GM23338 (cell line): Measurements from ENCODE around the gene GALNT3. TPM values are rescaled to one million over a fixed set of nuclear protein-coding genes. Genes with fewer than 3 reads are reported as not detected.

Source experiments
- ATAC-seq: fragments of 200-7000 bp; cut with Tn5 transposase; 3 replicates; pipeline ENCODE4 v1.9.1; 2020
- DNase-seq: peaks from one replicate; pipeline ENCODE4 v3.0.0-alpha.2; 2015; ENCODE audit warnings: low spot score
- H2AFZ ChIP-seq: fragments of 200-600 bp; sonication (generic); 2 replicates; pipeline ENCODE4 v1.8.0; 2016; ENCODE audit warnings: antibody characterized with exemption, mild to moderate bottlenecking, moderate library complexity
- H3F3A ChIP-seq: fragments of 200-600 bp; sonication (generic); replicated peaks from 2 replicates; pipeline ENCODE4 v1.8.0; 2017; ENCODE audit warnings: antibody characterized with exemption, mixed run types, low read depth
- H3K27ac ChIP-seq: fragments of 200-600 bp; sonication (generic); 2 replicates; pipeline ENCODE4 v1.6.1; 2016; ENCODE audit warnings: low read depth
- H3K27me3 ChIP-seq: fragments of 200-600 bp; sonication (generic); 2 replicates; pipeline ENCODE4 v1.8.0; 2016; ENCODE audit warnings: mild to moderate bottlenecking, mixed run types, moderate library complexity; ENCODE audit not compliant: insufficient read depth
- H3K36me3 ChIP-seq: fragments of 200-600 bp; sonication (generic); 2 replicates; pipeline ENCODE4 v1.8.0; 2016; ENCODE audit warnings: mild to moderate bottlenecking; ENCODE audit not compliant: insufficient read depth
- H3K4me1 ChIP-seq: fragments of 200-600 bp; sonication (generic); 2 replicates; pipeline ENCODE4 v1.8.0; 2016; ENCODE audit warnings: mild to moderate bottlenecking, moderate library complexity; ENCODE audit not compliant: insufficient read depth
- H3K4me2 ChIP-seq: fragments of 200-600 bp; sonication (generic); 2 replicates; pipeline ENCODE4 v1.7.1; 2017; ENCODE audit warnings: mixed run types
- H3K4me3 ChIP-seq: fragments of 200-600 bp; sonication (generic); 2 replicates; pipeline ENCODE4 v1.6.1; 2016; ENCODE audit warnings: mixed run types
- H3K79me2 ChIP-seq: fragments of 200-600 bp; sonication (generic); replicated peaks from 2 replicates; pipeline ENCODE4 v1.8.0; 2017; ENCODE audit warnings: mild to moderate bottlenecking; ENCODE audit not compliant: insufficient read depth
- H3K9me2 ChIP-seq: fragments of 200-600 bp; sonication (generic); 2 replicates; pipeline ENCODE4 v1.8.0; 2017; ENCODE audit not compliant: insufficient read depth
- H4K20me1 ChIP-seq: fragments of 200-600 bp; sonication (generic); replicated peaks from 2 replicates; pipeline ENCODE4 v1.8.0; 2017; ENCODE audit warnings: mild to moderate bottlenecking; ENCODE audit not compliant: insufficient read depth
- H3K27ac Mint-ChIP-seq: 2 replicates; pipeline ENCODE4 v1.8.0; 2020; ENCODE audit warnings: inconsistent platforms, mild to moderate bottlenecking, moderate library complexity, mixed read lengths
- H3K27me3 Mint-ChIP-seq: 3 replicates; pipeline ENCODE4 v1.8.0; 2022; ENCODE audit warnings: low read depth, mild to moderate bottlenecking, moderate library complexity, mixed read lengths, inconsistent platforms; ENCODE audit not compliant: insufficient read depth, poor library complexity
- H3K36me3 Mint-ChIP-seq: 3 replicates; pipeline ENCODE4 v1.8.0; 2021; ENCODE audit warnings: low read depth, mild to moderate bottlenecking, inconsistent platforms, moderate library complexity, mixed read lengths
- H3K4me1 Mint-ChIP-seq: 3 replicates; pipeline ENCODE4 v1.8.0; 2020; ENCODE audit warnings: mild to moderate bottlenecking, inconsistent platforms, mixed read lengths
- H3K4me3 Mint-ChIP-seq: 3 replicates; pipeline ENCODE4 v1.8.0; 2021; ENCODE audit warnings: moderate library complexity, mild to moderate bottlenecking, inconsistent platforms, mixed read lengths
- H3K9me3 Mint-ChIP-seq: 3 replicates; pipeline ENCODE4 v1.8.0; 2020; ENCODE audit warnings: moderate library complexity, mild to moderate bottlenecking, inconsistent platforms, mixed read lengths
- CREB1 ChIP-seq: fragments of 250-450 bp; sonication (Bioruptor Pico); IDR thresholded peaks from 2 replicates; pipeline ENCODE4 v1.5.0; 2020; ENCODE audit warnings: low read depth, mild to moderate bottlenecking, moderate library complexity
- CTCF ChIP-seq, 2 experiments: fragments of 200-600 bp in 1 of 2; sonication (generic) in 1 of 2; conservative IDR thresholded peaks; 2 replicates each; pipeline versions ENCODE4 v1.5.1 to v1.6.1; 2016 to 2017; ENCODE audit warnings: antibody characterized with exemption in 2 of 2, low read depth in 2 of 2, mild to moderate bottlenecking in 2 of 2, moderate library complexity in 1 of 2
- EZH2 ChIP-seq: fragments of 200-600 bp; sonication (generic); IDR thresholded peaks from one replicate; pipeline ENCODE4 v1.8.0; 2017; ENCODE audit warnings: antibody characterized with exemption, mild to moderate bottlenecking, low read depth; ENCODE audit not compliant: unreplicated experiment
- EZH2phosphoT487 ChIP-seq: fragments of 200-600 bp; sonication (generic); IDR thresholded peaks from one replicate; pipeline ENCODE4 v1.8.1; 2018; ENCODE audit warnings: antibody characterized with exemption; ENCODE audit not compliant: unreplicated experiment
- JUNB ChIP-seq: IDR thresholded peaks from one replicate; pipeline ENCODE4 v1.6.1; 2016; ENCODE audit warnings: antibody characterized with exemption; ENCODE audit not compliant: unreplicated experiment
- NANOG ChIP-seq: IDR thresholded peaks from 2 replicates; pipeline ENCODE4 v1.6.1; 2016; ENCODE audit warnings: antibody characterized with exemption, borderline replicate concordance
- POLR2AphosphoS5 ChIP-seq: IDR thresholded peaks from 2 replicates; pipeline ENCODE4 v1.6.1; 2016; ENCODE audit warnings: antibody characterized with exemption, low read depth
- REST ChIP-seq: IDR thresholded peaks from one replicate; pipeline ENCODE4 v1.6.1; 2018; ENCODE audit warnings: antibody characterized with exemption; ENCODE audit not compliant: unreplicated experiment
- STAT1 ChIP-seq: IDR thresholded peaks from one replicate; pipeline ENCODE4 v1.6.1; 2016; ENCODE audit warnings: antibody characterized with exemption; ENCODE audit not compliant: unreplicated experiment
- ZNF114 ChIP-seq: fragments of 250-450 bp; sonication (Bioruptor Pico); IDR thresholded peaks from 2 replicates; pipeline ENCODE4 v1.5.0; 2020; ENCODE audit warnings: mild to moderate bottlenecking, moderate library complexity
- ZNF331 ChIP-seq: fragments of 250-450 bp; sonication (Bioruptor Pico); IDR thresholded peaks from 2 replicates; pipeline ENCODE4 v1.5.0; 2020; ENCODE audit warnings: low read depth, mild to moderate bottlenecking, moderate library complexity
- polyA plus RNA-seq: library from polyadenylated mRNA; unstranded; fragments of >200 nt; fragmentation: Nextera tagmentation; extraction: Ambion mirVana; gene quantifications from 2 replicates; pipeline ENCODE4 v1.2.1, GENCODE V29; 2016
- total RNA-seq: library from RNA; depleted of rRNA; stranded (reverse); fragments of >200 nt; shearing (Covaris generic); gene quantifications from 2 replicates; pipeline ENCODE4 v1.2.3, GENCODE V29; 2014
- TF ChIP-seq, protein P1 (sequence below): IDR thresholded peaks from 2 replicates; pipeline ENCODE4 v1.6.1; 2016; ENCODE audit warnings: antibody characterized with exemption
- TF ChIP-seq, protein P2 (sequence below): fragments of 250-450 bp; sonication (Bioruptor Pico); IDR thresholded peaks from 2 replicates; pipeline ENCODE4 v1.5.0; 2020; ENCODE audit warnings: mild to moderate bottlenecking, moderate library complexity

GALNT3 gene
- total and polyA plus RNA-seq, 2 experiments from 2014 or later: 16.8 to 17.1 TPM

DNA sequence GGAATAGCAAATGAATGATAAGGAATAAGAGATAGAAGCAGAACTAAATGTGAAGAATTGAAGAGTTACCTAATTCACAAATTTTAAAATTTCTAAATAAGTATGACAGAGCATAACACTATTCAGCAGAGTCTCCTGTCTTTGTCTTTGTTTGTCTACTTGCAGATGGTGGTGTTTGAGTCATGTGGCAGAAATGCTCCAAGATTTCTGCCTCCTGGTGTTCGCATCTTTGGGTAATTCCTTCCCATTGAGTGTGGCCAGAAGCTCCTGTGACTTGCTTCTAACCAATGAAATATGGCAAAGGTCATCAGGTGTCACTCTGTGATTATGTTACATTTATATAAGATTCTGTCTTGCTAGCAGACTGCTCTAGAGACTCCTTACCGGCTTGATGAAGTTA is 45.6 kb upstream of the GALNT3 start:
- H3K4me3 ChIP-seq: no peak overlapping the region
- H3K36me3 Mint-ChIP-seq: no peaks in the 10 kb centered on the region
- H2AFZ ChIP-seq: no peak overlapping the region
- no peaks in the 10 kb centered on the region for H4K20me1 ChIP-seq
- no peaks in the 10 kb centered on the region for H3F3A ChIP-seq
- H3K4me1 ChIP-seq: peaks cover 20% of the 10 kb centered on the region
- no peak overlapping the region for H3K27ac ChIP-seq
- no peaks in the 10 kb centered on the region for H3K79me2 ChIP-seq
- no peak for TF ChIP-seq POLR2AphosphoS5
- TF ChIP-seq, protein P1, sequence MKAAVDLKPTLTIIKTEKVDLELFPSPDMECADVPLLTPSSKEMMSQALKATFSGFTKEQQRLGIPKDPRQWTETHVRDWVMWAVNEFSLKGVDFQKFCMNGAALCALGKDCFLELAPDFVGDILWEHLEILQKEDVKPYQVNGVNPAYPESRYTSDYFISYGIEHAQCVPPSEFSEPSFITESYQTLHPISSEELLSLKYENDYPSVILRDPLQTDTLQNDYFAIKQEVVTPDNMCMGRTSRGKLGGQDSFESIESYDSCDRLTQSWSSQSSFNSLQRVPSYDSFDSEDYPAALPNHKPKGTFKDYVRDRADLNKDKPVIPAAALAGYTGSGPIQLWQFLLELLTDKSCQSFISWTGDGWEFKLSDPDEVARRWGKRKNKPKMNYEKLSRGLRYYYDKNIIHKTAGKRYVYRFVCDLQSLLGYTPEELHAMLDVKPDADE: no peak
- no peak for TF ChIP-seq REST
- no peak for TF ChIP-seq ZNF331 (CRISPR knock-in tag)
- TF ChIP-seq STAT1: no peak
- no peak for TF ChIP-seq JUNB
- TF ChIP-seq ZNF114 (CRISPR knock-in tag): no peak
- no peak for TF ChIP-seq NANOG
- no peak for TF ChIP-seq EZH2
- TF ChIP-seq CTCF (conservative IDR thresholded peaks at IDR 0.05; ENCODE audit: low read depth in 2 of 2): no peak
- TF ChIP-seq, protein P2, sequence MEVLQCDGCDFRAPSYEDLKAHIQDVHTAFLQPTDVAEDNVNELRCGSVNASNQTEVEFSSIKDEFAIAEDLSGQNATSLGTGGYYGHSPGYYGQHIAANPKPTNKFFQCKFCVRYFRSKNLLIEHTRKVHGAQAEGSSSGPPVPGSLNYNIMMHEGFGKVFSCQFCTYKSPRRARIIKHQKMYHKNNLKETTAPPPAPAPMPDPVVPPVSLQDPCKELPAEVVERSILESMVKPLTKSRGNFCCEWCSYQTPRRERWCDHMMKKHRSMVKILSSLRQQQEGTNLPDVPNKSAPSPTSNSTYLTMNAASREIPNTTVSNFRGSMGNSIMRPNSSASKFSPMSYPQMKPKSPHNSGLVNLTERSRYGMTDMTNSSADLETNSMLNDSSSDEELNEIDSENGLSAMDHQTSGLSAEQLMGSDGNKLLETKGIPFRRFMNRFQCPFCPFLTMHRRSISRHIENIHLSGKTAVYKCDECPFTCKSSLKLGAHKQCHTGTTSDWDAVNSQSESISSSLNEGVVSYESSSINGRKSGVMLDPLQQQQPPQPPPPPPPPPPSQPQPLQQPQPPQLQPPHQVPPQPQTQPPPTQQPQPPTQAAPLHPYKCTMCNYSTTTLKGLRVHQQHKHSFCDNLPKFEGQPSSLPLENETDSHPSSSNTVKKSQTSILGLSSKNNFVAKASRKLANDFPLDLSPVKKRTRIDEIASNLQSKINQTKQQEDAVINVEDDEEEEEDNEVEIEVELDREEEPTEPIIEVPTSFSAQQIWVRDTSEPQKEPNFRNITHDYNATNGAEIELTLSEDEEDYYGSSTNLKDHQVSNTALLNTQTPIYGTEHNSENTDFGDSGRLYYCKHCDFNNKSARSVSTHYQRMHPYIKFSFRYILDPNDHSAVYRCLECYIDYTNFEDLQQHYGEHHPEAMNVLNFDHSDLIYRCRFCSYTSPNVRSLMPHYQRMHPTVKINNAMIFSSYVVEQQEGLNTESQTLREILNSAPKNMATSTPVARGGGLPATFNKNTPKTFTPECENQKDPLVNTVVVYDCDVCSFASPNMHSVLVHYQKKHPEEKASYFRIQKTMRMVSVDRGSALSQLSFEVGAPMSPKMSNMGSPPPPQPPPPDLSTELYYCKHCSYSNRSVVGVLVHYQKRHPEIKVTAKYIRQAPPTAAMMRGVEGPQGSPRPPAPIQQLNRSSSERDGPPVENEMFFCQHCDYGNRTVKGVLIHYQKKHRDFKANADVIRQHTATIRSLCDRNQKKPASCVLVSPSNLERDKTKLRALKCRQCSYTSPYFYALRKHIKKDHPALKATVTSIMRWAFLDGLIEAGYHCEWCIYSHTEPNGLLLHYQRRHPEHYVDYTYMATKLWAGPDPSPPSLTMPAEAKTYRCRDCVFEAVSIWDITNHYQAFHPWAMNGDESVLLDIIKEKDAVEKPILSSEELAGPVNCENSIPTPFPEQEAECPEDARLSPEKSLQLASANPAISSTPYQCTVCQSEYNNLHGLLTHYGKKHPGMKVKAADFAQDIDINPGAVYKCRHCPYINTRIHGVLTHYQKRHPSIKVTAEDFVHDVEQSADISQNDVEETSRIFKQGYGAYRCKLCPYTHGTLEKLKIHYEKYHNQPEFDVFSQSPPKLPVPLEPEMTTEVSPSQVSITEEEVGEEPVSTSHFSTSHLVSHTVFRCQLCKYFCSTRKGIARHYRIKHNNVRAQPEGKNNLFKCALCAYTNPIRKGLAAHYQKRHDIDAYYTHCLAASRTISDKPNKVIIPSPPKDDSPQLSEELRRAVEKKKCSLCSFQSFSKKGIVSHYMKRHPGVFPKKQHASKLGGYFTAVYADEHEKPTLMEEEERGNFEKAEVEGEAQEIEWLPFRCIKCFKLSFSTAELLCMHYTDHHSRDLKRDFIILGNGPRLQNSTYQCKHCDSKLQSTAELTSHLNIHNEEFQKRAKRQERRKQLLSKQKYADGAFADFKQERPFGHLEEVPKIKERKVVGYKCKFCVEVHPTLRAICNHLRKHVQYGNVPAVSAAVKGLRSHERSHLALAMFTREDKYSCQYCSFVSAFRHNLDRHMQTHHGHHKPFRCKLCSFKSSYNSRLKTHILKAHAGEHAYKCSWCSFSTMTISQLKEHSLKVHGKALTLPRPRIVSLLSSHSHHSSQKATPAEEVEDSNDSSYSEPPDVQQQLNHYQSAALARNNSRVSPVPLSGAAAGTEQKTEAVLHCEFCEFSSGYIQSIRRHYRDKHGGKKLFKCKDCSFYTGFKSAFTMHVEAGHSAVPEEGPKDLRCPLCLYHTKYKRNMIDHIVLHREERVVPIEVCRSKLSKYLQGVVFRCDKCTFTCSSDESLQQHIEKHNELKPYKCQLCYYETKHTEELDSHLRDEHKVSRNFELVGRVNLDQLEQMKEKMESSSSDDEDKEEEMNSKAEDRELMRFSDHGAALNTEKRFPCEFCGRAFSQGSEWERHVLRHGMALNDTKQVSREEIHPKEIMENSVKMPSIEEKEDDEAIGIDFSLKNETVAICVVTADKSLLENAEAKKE (CRISPR knock-in tag): no peak
- no peak for TF ChIP-seq CREB1 (CRISPR knock-in tag)
- no peak for TF ChIP-seq EZH2phosphoT487
- no peak for DNase-seq
- no peak for ATAC-seq
- peaks cover 22% of the 10 kb centered on the region for H3K4me1 Mint-ChIP-seq
- no peak overlapping the region for H3K27ac Mint-ChIP-seq
- peaks cover 4% of the 10 kb centered on the region for H3K27me3 Mint-ChIP-seq
- H3K9me2 ChIP-seq: no peaks in the 10 kb centered on the region
- H3K36me3 ChIP-seq: no peaks in the 10 kb centered on the region
- H3K9me3 Mint-ChIP-seq: no peaks in the 10 kb centered on the region
- no peak overlapping the region for H3K4me2 ChIP-seq
- H3K4me3 Mint-ChIP-seq: no peak overlapping the region
- H3K27me3 ChIP-seq: no peaks in the 10 kb centered on the region
